ENCODE data around the gene CD151. TPM values are rescaled to one million over a fixed set of nuclear protein-coding genes. Genes with fewer than 3 reads are reported as not detected.

Gene CD151
- total RNA-seq, 1 donor from 2014 or later, result 387 TPM

DNA sequence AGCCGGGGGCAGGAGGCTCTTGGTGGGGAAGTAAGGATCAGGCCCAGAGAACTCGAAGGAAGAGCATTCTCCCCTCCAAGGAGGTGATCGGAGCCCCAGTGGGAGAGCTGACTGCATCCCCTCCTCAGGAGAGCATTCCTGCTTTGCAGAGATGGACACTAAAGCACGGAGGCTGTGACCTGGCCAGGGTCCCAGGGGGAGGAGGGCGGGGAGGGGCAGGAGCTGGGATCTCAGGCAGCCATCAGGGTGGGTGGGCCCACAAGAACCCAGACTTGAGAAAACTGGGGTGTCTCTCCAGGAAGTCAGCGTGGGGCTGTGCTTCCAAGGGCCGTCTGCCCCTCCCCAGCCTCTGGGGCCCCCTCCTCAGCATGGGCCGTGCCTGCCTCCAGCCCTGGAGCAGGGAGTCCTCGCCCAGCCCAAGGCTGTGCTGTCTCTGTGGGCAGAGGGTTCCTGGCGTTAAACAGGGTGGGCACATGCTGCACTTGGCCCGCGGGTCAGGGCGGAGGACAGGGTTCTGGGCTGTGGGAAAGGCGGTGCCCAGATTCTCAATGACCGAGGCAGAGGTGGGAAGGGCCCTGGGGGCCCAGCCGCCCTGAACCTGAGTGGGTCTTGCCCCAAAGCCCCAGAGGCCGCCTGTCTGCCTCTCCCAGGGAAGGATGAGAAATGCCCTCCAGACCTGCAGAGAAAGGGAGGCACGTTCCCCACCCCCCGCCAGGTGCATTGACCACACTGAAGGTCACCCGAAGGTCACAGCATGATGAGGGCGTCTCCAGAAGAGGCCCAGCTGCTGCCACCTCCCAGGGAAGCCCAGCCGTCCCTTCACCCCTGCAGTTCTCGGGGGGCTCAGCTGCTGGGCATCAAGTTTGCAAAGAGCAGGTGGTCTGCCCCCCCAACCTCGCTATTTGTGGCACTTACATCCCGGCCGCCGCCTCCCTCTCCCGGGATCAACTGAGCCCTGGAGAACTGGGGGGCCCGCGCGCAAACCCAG, 43.5 kb upstream of the CD151 start:
- peaks cover 18% of the 10 kb centered on the region for H3K27me3 ChIP-seq (ENCODE audit: low read depth)
- TF ChIP-seq, protein P1, sequence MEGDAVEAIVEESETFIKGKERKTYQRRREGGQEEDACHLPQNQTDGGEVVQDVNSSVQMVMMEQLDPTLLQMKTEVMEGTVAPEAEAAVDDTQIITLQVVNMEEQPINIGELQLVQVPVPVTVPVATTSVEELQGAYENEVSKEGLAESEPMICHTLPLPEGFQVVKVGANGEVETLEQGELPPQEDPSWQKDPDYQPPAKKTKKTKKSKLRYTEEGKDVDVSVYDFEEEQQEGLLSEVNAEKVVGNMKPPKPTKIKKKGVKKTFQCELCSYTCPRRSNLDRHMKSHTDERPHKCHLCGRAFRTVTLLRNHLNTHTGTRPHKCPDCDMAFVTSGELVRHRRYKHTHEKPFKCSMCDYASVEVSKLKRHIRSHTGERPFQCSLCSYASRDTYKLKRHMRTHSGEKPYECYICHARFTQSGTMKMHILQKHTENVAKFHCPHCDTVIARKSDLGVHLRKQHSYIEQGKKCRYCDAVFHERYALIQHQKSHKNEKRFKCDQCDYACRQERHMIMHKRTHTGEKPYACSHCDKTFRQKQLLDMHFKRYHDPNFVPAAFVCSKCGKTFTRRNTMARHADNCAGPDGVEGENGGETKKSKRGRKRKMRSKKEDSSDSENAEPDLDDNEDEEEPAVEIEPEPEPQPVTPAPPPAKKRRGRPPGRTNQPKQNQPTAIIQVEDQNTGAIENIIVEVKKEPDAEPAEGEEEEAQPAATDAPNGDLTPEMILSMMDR (IDR thresholded peaks at IDR 0.05), result no peak
- no peak for DNase-seq
- no peak overlapping the region for H3K4me3 ChIP-seq
- no peak overlapping the region for H3K27ac ChIP-seq
- no peaks in the 10 kb centered on the region for H3K9me3 ChIP-seq
- H3K4me1 ChIP-seq, result no peaks in the 10 kb centered on the region
- H3K36me3 ChIP-seq, result peaks cover 20% of the 10 kb centered on the region
- intact Hi-C loops (cut with DNase I), result no loop called here
- no peak for ATAC-seq

DNA sequence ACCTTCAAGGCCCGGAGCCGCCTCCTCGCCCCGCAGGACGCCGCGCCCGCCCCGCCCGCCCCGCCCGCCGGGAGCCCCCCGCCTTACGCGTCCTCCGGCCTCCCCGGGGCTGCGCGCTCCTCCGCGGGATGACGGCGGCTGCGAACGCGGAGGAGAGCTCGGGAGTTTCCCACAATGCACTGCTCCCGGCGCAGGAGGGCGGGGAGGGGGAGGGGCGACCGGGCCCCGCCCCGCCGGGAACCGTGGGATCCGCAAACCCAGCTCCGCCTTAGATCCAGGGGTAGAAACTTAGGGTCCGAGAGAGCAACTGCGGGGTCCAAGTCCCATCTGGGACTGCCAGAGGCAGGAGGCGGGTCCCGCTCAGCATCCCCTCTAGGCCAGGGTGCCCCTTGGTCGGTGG, 42.8 kb upstream of the CD151 start, which contains the start of gene CEND1:
Gene CEND1, minus strand, starts transcription at position 148 of the 400 bp plus-strand sequence. CDS start 1,514 bp downstream, outside the sequence.
- Histone ChIP-seq H3K4me1 (peaks cover 6% of the 10 kb centered on the region), H3K4me3 (no peak within 1 kb of the TSS), H3K27ac (no peak within 1 kb of the TSS), H3K27me3 (ENCODE audit: low read depth) (peaks cover 18% of the 10 kb centered on the region), H3K9me3 (no peaks in the 10 kb centered on the region), H3K36me3 (peaks cover 20% of the 10 kb centered on the region)
- DNase-seq, result no peak
- TF ChIP-seq, protein P1 (IDR thresholded peaks at IDR 0.05), result no peak
- no peak for ATAC-seq
- intact Hi-C loops (cut with DNase I), result no loop called here

DNA sequence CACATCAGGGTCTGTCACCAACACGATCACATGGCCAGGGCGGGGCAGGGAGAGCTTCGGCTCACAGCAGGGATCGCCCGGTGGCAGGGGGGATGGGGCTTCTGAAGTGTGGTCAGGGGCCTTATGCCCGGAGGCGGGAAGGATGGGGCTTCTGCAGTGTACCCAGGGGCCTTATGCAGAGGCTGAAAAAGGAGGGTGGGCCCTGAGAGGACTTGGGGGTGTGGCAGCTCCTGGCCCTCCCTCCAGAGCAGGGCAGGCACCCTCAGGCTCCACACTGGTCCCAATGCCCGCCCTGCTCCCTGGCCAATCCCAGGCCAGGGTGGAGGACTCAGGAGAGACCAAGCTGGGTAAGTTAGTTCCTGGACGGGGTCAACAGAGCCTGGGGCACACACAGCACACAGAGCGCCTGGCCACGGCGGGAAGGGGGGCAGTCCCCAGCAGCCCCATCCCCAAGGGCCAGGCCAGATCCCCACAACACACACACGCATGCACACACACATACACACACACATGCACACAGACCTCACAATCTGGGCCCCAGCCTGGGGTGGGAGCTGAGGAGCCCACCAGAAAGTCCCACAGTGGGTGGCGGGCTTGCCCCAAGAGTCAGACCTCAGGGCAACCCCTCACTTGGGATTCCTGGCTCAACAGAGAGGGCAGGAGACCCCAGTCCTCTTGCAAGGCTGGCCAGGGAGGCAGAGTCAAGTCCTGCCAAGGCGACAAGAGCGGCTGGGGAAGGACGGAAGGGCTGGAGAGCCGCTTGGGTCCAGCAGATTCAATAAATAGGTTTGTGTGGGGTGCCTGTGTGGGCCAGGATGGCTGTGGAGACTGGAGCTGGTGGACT, 41.8 kb upstream of the CD151 start:
- DNase-seq, result no peak
- intact Hi-C loops (cut with DNase I), result no loop called here
- ATAC-seq, result no peak

DNA sequence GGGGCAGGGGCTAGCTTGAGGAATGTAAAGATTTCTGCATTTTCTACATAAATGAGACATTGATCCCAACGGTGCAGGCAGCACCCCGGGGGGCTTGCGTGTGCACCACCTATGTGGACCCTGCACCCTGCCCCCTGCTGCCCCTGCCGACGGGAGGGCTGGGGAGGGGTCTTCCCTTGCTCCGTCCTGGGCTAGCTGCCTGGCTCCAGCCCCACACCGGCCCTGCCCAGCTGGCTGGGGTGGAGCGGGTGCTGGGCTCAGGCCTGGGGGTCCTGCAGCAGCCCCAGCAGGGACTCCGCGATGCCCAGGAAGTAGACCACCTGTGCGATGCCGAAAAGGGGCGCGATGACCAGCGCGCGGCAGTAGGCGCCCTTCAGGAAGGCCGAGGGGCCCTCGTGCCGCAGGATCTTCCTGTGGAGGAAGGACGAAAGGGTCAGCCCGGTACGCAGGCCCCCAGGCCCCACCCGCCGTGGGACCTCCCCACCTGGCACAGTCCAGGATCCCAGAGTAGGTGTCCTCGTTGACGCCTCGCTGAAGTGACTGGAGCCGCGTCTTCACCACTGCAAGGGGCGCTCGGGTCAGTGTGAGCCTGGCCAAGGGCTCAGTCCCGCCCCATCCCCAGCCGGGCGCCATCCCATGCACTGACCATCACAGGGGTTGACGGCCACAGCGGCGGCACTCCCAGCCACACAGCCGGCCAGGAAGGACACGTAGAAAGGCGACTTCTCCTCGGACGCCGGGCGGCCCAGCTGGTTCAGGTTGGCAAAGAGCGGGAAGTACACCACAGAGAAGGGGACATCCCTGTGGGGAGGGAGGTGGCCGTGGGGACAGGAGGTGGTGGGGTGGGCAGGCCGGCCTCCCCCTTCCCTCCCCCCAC, 40.9 kb upstream of the CD151 start:
- DNase-seq (no peak), ATAC-seq (no peak)
- intact Hi-C loops (cut with DNase I), result no loop called here
- H3K27ac ChIP-seq, result no peak overlapping the region
- peaks cover 20% of the 10 kb centered on the region for H3K36me3 ChIP-seq
- TF ChIP-seq, protein P1 (IDR thresholded peaks at IDR 0.05), result no peak
- peaks cover 18% of the 10 kb centered on the region for H3K27me3 ChIP-seq (ENCODE audit: low read depth)
- peaks cover 24% of the 10 kb centered on the region for H3K4me1 ChIP-seq
- H3K4me3 ChIP-seq, result no peak overlapping the region
- H3K9me3 ChIP-seq, result no peaks in the 10 kb centered on the region

More for the DNA sequence above, 41.8 kb upstream of the CD151 start:
- peaks cover 18% of the 10 kb centered on the region for H3K27me3 ChIP-seq (ENCODE audit: low read depth)
- H3K4me3 ChIP-seq, result no peak overlapping the region
- TF ChIP-seq, protein P1 (IDR thresholded peaks at IDR 0.05), result no peak
- peaks cover 16% of the 10 kb centered on the region for H3K4me1 ChIP-seq
- H3K9me3 ChIP-seq, result no peaks in the 10 kb centered on the region
- no peak overlapping the region for H3K27ac ChIP-seq
- H3K36me3 ChIP-seq, result peaks cover 20% of the 10 kb centered on the region

DNA sequence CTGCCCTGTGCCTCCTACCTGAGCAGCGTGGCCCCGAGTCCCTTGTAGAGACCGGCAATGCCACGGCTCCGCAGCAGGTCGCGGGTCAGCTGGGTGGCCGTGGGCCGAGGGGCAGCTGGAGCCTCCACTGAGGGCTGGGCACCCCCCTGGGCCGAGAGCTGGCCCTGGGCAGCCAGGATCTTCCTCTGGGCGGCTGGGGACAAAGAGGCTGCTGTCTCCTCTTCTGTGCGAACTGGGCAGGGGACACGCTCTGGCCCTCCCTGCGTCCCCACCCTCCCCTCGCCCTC, 40.3 kb upstream of the CD151 start:
- H3K4me3 ChIP-seq, result no peak overlapping the region
- TF ChIP-seq, protein P1 (IDR thresholded peaks at IDR 0.05), result no peak
- DNase-seq, result no peak
- intact Hi-C loops (cut with DNase I), result no loop called here
- peaks cover 18% of the 10 kb centered on the region for H3K27me3 ChIP-seq (ENCODE audit: low read depth)
- H3K27ac ChIP-seq, result no peak overlapping the region
- H3K9me3 ChIP-seq, result no peaks in the 10 kb centered on the region
- H3K36me3 ChIP-seq, result peaks cover 20% of the 10 kb centered on the region
- H3K4me1 ChIP-seq, result peaks cover 30% of the 10 kb centered on the region
- ATAC-seq, result no peak

All from lower lobe of right lung (tissue), 2 donors.